ENCODE measurements around the gene MRGPRE.

MRGPRE gene

DNA sequence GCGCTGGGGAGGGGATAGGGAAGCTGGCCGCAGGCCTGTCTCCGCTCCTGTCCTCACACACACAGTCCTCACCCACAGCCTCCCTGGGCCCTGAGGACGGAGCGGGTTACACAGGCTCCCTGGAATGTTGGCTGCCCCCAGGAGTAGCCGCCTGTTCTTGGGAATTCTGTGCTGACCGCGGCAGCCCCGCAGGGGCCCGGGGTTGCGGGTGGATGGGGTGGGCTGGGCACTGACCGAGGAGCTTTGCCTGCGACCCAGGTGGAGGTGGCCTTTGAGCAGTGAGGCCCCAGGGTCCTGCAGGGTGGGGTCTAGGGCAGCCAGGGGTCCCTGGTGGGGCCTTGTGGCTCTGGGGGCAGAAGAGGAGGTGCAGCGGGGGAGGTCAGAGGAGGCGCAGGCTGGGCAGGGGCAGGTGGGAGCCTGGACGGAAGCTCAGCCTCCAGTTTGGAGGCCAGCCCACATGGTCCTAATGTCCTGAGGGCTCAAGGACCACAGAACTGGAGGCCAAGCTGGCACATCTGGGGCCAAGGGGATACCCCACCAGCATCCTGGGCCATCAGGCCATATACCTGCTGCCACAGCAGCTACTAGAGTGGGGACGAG, 7.0 kb downstream of the MRGPRE start:
- no peaks in the 10 kb centered on the region for H3K9me3 ChIP-seq (replicated peaks; ENCODE audit: low read length)
- peaks cover 57% of the 10 kb centered on the region for H3K27me3 ChIP-seq (ENCODE audit: control insufficient read depth, insufficient read depth, low read length)
- H3K9ac ChIP-seq (ENCODE audit: low read depth, low read length), result no peak overlapping the region
- H3K4me3 ChIP-seq (ENCODE audit: low read length), result no peak overlapping the region
- no peaks in the 10 kb centered on the region for H3K36me3 ChIP-seq (ENCODE audit: insufficient read depth, low read length)
- no peaks in the 10 kb centered on the region for H3K4me1 ChIP-seq (ENCODE audit: control insufficient read depth, insufficient read depth, low read length)
- H3K4me2 ChIP-seq (ENCODE audit: low read length), result no peak overlapping the region

DNA sequence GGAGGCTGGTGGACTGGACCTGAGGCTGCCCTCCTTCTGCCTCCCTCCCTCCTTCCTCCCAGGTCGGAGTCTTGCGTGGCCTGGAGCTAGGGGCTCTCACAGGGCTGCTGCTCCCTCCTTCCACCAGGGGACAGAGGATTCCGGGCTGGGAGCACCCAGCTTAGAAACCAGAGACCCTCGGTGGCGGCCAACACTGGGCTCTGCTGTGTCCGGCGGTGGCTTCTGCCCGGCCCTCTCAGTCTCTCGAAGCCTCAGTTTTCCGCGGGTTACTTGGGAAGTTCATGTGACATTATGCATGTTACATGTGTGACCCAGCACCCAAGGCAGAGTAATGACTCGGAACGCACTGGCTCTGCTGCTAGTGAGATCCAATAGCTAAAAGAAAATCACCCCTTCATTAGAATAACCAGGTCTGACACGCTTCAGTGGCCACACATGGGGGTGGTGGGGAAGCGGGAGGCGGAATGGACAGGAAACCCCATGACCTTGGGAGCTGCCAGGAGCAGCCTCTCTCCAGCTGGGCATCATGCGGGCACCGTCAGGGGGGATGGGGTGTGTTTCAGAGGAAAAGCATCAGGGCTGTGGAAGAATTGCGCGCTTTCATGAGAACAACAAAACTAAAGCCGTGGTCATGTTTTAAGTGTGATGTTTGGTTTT, 7.7 kb downstream of the MRGPRE start:
- Histone ChIP-seq H3K27me3 (ENCODE audit: control insufficient read depth, insufficient read depth, low read length) (peaks cover 64% of the 10 kb centered on the region), H3K4me3 (ENCODE audit: low read length) (no peak overlapping the region), H3K4me2 (ENCODE audit: low read length) (no peak overlapping the region), H3K9me3 (replicated peaks; ENCODE audit: low read length) (no peaks in the 10 kb centered on the region), H3K4me1 (ENCODE audit: control insufficient read depth, insufficient read depth, low read length) (no peaks in the 10 kb centered on the region), H3K36me3 (ENCODE audit: insufficient read depth, low read length) (no peaks in the 10 kb centered on the region), H3K9ac (ENCODE audit: low read depth, low read length) (no peak overlapping the region)

DNA sequence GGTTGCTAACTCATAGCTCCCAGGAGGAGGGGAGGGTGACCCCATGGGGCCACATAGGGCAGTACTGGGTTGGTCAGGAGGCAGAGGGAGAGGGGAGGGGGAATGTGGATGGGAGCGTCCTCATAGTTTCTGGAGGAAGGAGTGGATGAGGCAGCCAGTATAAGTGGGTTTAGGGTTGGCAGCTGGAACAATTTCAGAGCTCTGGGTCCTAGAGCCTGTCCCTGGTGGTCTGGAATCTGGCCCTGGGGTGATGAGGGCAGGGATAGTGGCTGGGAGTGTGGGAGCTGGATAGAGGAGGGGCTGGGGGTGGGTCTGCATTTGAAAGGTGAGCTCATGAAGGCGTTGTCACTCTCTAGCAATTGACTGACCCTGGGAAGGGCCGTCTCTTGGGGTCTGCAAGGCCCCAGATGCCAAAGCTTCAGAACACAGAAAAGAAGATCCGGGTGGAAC, 8.3 kb downstream of the MRGPRE start:
- Histone ChIP-seq H3K36me3 (ENCODE audit: insufficient read depth, low read length) (no peaks in the 10 kb centered on the region), H3K9me3 (replicated peaks; ENCODE audit: low read length) (no peaks in the 10 kb centered on the region), H3K4me3 (ENCODE audit: low read length) (no peak overlapping the region), H3K4me2 (ENCODE audit: low read length) (no peak overlapping the region), H3K27me3 (ENCODE audit: control insufficient read depth, insufficient read depth, low read length) (peaks cover 70% of the 10 kb centered on the region), H3K9ac (ENCODE audit: low read depth, low read length) (no peak overlapping the region), H3K4me1 (ENCODE audit: control insufficient read depth, insufficient read depth, low read length) (no peaks in the 10 kb centered on the region)

DNA sequence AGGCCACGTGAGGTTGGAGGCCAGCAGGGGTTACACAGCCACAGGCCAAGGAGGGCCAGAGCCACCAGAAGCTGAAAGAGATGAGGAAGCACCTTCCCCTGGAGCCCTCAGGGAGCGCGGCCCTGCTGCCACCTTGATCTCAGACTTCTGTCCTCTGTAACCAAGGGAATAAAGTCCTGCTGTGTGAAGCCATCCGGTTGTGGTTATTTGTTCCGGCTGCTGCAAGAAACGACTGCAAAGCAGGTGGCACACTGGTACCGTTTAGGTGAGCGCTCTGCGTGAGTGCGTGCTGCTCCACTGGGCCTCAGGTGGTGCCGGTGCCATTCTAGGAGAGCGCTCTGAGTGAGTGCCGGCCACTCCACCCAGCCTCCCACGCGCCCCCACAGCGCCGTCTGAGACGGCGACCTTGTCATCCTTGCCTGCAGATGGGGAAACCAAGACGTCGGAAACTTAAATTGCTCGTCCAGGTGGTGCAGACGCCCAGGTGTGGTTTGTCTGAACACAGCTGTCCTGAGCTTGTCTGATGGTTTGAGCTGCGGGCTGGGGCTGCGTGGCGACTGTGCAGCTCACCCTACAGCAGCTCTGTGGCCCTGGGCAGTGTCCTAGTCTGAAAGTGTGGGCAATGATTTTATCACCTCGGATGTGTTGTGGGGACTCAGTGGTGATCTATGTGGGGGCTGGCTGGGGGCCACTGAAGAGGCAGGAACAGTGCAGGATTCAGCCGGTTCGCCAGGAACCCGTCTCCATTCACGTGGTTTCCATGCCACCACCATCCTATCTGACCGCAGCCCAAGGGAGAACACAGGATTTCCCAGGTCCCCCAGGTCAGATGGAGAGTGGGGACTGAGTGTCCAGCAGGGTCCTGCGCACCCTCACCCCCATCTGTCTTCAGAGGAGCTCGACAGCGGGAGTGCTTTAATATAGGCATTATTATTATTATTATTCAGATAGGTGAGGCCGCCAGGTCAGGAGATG, 9.0 kb downstream of the MRGPRE start:
- Histone ChIP-seq H3K4me3 (ENCODE audit: low read length) (no peak overlapping the region), H3K4me1 (ENCODE audit: control insufficient read depth, insufficient read depth, low read length) (no peaks in the 10 kb centered on the region), H3K9ac (ENCODE audit: low read depth, low read length) (no peak overlapping the region), H3K4me2 (ENCODE audit: low read length) (no peak overlapping the region), H3K27me3 (ENCODE audit: control insufficient read depth, insufficient read depth, low read length) (peaks cover 73% of the 10 kb centered on the region), H3K9me3 (replicated peaks; ENCODE audit: low read length) (no peaks in the 10 kb centered on the region), H3K36me3 (ENCODE audit: insufficient read depth, low read length) (no peaks in the 10 kb centered on the region)

DNA sequence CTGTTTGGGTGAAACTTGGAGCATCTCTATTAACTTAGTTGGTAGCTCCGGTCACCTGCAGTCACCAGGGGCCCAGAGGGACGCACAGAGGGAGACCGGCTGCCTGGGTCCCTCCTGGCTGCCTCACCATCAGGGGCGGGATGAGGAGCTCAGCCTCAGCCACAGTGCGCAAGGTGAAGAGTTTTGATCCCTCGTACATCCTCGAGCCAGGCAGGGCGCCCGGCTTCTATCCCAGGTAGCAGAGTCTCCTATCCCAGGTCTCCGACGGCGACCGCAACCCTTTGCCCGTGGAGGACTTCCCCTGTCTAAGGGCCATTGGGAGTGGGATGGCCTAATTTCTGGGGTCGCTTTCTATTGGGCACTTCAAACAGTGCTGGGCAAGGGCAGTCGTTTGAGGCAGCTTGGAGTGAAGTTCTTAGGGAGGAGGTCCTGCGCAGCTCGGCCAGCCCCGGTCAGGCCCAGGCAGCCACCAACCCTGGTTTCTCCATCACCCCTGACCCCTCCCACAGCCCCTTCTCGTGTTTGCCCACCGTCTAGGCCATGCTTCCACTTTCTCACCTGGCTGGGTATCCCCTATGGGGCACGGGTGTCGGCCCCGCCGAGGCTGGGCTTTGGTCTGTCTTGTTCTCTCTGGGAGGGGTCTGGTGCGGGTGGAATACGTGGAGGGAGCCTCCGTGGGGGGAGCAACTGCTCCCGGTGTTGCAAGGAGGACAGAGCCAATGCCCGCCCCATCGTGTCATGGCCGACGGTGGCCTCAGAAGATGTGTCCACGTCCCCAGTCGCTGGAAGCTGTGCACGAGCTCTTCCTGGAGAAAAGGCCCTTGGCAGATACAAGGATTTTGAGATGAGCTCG, 10.0 kb downstream of the MRGPRE start:
- H3K9me3 ChIP-seq (replicated peaks; ENCODE audit: low read length), result no peaks in the 10 kb centered on the region
- no peak overlapping the region for H3K9ac ChIP-seq (ENCODE audit: low read depth, low read length)
- H3K4me2 ChIP-seq (ENCODE audit: low read length), result no peak overlapping the region
- no peak overlapping the region for H3K4me3 ChIP-seq (ENCODE audit: low read length)
- H3K4me1 ChIP-seq (ENCODE audit: control insufficient read depth, insufficient read depth, low read length), result no peaks in the 10 kb centered on the region
- no peaks in the 10 kb centered on the region for H3K36me3 ChIP-seq (ENCODE audit: insufficient read depth, low read length)
- peaks cover 73% of the 10 kb centered on the region for H3K27me3 ChIP-seq (ENCODE audit: control insufficient read depth, insufficient read depth, low read length)

DNA sequence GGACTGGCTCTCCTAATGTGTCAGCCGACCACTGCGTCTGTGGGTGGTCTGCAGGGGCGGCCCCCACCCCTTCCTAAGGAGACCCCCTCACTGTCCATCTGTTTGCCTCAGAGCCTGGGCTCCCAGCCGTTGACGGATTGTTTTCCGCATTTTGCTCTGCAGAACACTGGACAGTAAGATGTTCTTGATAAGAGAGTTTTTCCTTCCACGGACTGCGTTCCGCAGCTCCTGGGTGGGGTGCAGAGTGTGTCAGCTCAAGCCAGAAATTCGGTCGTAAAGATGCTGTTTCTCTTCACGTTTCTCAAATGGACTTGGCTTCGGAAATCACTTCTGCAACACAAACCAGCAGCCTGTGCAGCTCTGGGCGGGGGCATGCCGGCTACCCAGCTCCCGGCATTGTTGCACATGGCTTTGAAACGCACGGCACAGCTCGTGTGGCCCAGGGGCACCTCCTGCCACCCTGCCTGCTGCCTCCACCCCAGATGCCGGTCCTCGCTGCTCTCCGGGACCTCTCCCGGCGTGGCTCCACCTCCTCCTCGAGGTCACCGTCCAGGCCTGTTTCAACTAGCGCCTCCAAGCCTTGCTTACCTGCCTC, 10.7 kb downstream of the MRGPRE start:
- H3K4me1 ChIP-seq (ENCODE audit: control insufficient read depth, insufficient read depth, low read length), result no peaks in the 10 kb centered on the region
- no peaks in the 10 kb centered on the region for H3K9me3 ChIP-seq (replicated peaks; ENCODE audit: low read length)
- H3K4me2 ChIP-seq (ENCODE audit: low read length), result no peak overlapping the region
- H3K4me3 ChIP-seq (ENCODE audit: low read length), result no peak overlapping the region
- no peaks in the 10 kb centered on the region for H3K36me3 ChIP-seq (ENCODE audit: insufficient read depth, low read length)
- H3K9ac ChIP-seq (ENCODE audit: low read depth, low read length), result no peak overlapping the region
- peaks cover 69% of the 10 kb centered on the region for H3K27me3 ChIP-seq (ENCODE audit: control insufficient read depth, insufficient read depth, low read length)

DNA sequence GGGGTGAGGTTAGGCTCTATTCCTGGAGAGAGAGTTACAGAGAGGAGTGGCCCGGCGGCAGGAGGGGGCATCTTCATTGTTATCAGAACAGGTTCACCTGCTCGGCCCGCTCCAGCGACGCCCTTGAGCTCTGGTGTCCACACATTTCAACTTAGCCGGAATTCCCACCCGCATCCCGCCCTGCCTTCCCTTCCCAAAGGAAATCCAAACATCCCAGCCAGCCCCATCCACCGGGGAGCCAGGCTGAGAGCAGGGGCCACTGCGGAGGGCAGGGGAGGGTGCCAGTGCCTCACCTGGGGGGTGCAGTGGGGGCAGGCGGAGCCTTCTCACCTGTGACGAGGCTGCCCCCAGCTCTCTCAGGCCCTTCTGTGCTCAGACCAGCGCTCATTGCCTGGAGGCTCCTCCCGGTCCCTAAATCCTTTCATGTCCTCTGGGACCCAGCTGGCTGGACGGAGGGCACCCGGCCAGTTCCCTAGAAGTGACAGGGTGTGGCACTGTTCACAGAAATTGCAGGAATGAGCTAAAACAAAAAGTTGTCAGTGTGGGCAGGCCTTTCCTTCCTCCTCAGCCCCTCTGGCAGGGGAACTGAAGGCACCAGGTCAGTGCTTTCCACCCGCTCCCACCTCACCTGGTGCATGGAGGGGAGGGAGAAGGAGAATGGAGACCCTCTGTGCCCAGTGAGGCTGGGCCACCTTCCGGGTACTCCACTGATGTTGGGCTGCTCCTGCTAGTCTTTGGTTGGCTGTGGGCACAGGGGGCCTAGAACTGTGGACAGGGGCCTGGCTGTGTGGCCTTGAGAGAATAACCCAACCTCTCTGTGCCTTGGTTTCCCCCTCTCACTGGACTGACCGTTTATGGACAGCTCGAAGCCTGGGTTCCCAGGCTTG, 11.5 kb downstream of the MRGPRE start:
- Histone ChIP-seq H3K36me3 (ENCODE audit: insufficient read depth, low read length) (no peaks in the 10 kb centered on the region), H3K4me1 (ENCODE audit: control insufficient read depth, insufficient read depth, low read length) (no peaks in the 10 kb centered on the region), H3K9me3 (replicated peaks; ENCODE audit: low read length) (no peaks in the 10 kb centered on the region), H3K4me3 (ENCODE audit: low read length) (no peak overlapping the region), H3K4me2 (ENCODE audit: low read length) (no peak overlapping the region), H3K27me3 (ENCODE audit: control insufficient read depth, insufficient read depth, low read length) (peaks cover 74% of the 10 kb centered on the region), H3K9ac (ENCODE audit: low read depth, low read length) (no peak overlapping the region)

DNA sequence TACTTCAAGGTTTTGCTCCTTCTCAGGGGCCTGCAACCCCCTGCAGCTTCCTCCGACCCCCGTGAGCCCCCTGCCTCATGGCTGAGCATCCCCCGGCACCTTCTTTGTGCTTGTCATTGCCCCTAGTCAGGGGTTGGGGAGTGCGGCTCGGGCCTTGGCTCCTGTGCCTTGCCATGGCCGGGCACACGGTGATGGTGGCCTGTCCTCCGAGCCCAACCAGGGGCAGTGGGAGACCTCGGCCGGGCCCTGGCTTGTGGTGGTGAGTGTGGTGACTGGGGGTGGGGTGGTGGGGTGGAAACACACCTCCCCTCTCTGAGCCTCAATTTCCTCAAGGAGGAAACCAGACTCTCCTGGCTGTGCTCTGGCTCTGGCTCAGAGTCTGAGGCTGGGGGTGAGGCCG, 12.1 kb downstream of the MRGPRE start:
- Histone ChIP-seq H3K9ac (ENCODE audit: low read depth, low read length) (no peak overlapping the region), H3K4me1 (ENCODE audit: control insufficient read depth, insufficient read depth, low read length) (no peaks in the 10 kb centered on the region), H3K4me2 (ENCODE audit: low read length) (no peak overlapping the region), H3K9me3 (replicated peaks; ENCODE audit: low read length) (no peaks in the 10 kb centered on the region), H3K36me3 (ENCODE audit: insufficient read depth, low read length) (no peaks in the 10 kb centered on the region), H3K4me3 (ENCODE audit: low read length) (no peak overlapping the region), H3K27me3 (ENCODE audit: control insufficient read depth, insufficient read depth, low read length) (peaks cover 73% of the 10 kb centered on the region)

DNA sequence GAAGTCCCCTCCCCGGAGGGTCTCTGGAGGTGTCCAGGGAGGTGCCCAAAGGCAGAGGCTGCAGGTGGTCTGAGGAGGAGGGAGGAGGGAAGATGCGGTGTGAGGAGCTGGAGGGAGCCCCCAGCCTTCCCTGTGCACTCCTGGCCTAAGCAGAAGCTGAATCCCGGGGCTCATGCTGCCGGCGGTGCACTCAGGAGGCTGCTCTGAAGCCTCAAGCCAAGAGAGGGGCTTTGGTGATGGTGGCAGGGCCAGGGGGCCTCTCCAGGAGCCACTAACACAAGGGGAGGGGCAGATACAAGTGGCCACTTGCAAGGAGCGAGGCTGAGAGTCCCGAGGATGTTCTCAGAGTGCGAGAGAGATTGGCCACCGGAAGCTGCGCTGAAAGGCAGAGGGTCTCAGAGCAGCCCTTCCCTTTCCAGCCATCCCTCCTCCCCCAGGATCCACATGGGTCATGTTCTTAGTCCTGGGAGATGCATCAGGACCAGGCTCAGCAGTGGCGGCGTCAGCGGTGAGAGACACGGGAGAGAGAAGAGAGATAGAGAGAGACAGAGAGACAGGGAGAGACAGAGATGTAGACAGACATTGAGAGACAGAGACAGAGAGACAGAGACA, 12.8 kb downstream of the MRGPRE start:
- H3K9me3 ChIP-seq (replicated peaks; ENCODE audit: low read length), result no peaks in the 10 kb centered on the region
- H3K4me2 ChIP-seq (ENCODE audit: low read length), result no peak overlapping the region
- H3K4me3 ChIP-seq (ENCODE audit: low read length), result no peak overlapping the region
- no peak overlapping the region for H3K9ac ChIP-seq (ENCODE audit: low read depth, low read length)
- no peaks in the 10 kb centered on the region for H3K4me1 ChIP-seq (ENCODE audit: control insufficient read depth, insufficient read depth, low read length)
- peaks cover 68% of the 10 kb centered on the region for H3K27me3 ChIP-seq (ENCODE audit: control insufficient read depth, insufficient read depth, low read length)
- no peaks in the 10 kb centered on the region for H3K36me3 ChIP-seq (ENCODE audit: insufficient read depth, low read length)
